Astrocyte (in vitro differentiated cells and primary cell): ENCODE data around the gene SAMSN1.

Source experiments
- CTCF ChIP-seq: IDR thresholded peaks from 2 replicates; pipeline ENCODE4 v1.5.1; 2011; ENCODE audit warnings: low read depth, mild to moderate bottlenecking, inconsistent platforms, low read length, moderate library complexity; ENCODE audit not compliant: insufficient read depth
- EZH2 ChIP-seq: IDR thresholded peaks from 2 replicates; pipeline ENCODE4 v1.6.1; 2012; ENCODE audit warnings: mild to moderate bottlenecking, low read length, inconsistent platforms; ENCODE audit not compliant: insufficient read depth

GRCh38 chr21:14573244-14573643 is 27.1 kb upstream of the SAMSN1 start:
- TF ChIP-seq CTCF (no peak), EZH2 (no peak)
